H1 (cell line): Measurements from ENCODE around the gene TMEM39B. TPM values are rescaled to one million over a fixed set of nuclear protein-coding genes. Genes with fewer than 3 reads are reported as not detected.

ENCODE experiments used
- ASH2L ChIP-seq: fragments of 200-600, 300-600 bp; sonication (generic); IDR thresholded peaks from one replicate; pipeline ENCODE4 v1.7.1; 2017; ENCODE audit warnings: low read length
- ATF3 ChIP-seq: IDR thresholded peaks from 2 replicates; pipeline ENCODE4 v1.6.1; 2011; ENCODE audit warnings: low read depth, mild to moderate bottlenecking, low read length; ENCODE audit not compliant: insufficient read depth
- BACH1 ChIP-seq: IDR thresholded peaks from 2 replicates; pipeline ENCODE4 v1.6.1; 2012; ENCODE audit warnings: low read length, improper control_type of control experiment
- BCL11A ChIP-seq, 2 experiments: IDR thresholded peaks; one replicate each; pipeline ENCODE4 v1.6.1; 2011; ENCODE audit warnings: low read depth in 2 of 2, low read length in 2 of 2, mild to moderate bottlenecking in 2 of 2
- CBX8 ChIP-seq: fragments of 300-800, 300-1000 bp; sonication (generic); IDR thresholded peaks from 2 replicates; pipeline ENCODE4 v1.7.1; 2016; ENCODE audit warnings: low read depth, low read length, borderline replicate concordance
- CHD2 ChIP-seq: IDR thresholded peaks from 2 replicates; pipeline ENCODE4 v1.6.1; 2012; ENCODE audit warnings: low read length, improper control_type of control experiment
- FOSL1 ChIP-seq: IDR thresholded peaks from 2 replicates; pipeline ENCODE4 v1.6.1; 2011; ENCODE audit warnings: mild to moderate bottlenecking, low read depth, low read length, moderate library complexity; ENCODE audit not compliant: insufficient read depth
- GABPA ChIP-seq: IDR thresholded peaks from 2 replicates; pipeline ENCODE4 v1.6.1; 2011; ENCODE audit warnings: mild to moderate bottlenecking, low read length, moderate library complexity, borderline replicate concordance; ENCODE audit not compliant: insufficient read depth
- JUND ChIP-seq: IDR thresholded peaks from 2 replicates; pipeline ENCODE4 v1.6.1; 2011; ENCODE audit warnings: mild to moderate bottlenecking, improper control_type of control experiment, low read length
- NANOG ChIP-seq: IDR thresholded peaks from 2 replicates; pipeline ENCODE4 v1.6.1; 2011; ENCODE audit warnings: low read length, low read depth, mild to moderate bottlenecking, inconsistent platforms; ENCODE audit not compliant: insufficient read depth, poor library complexity, severe bottlenecking
- PHF8 ChIP-seq: fragments of 200-600 bp; sonication (generic); conservative IDR thresholded peaks from 2 replicates; pipeline ENCODE4 v1.7.1; 2012; ENCODE audit warnings: low read depth, mild to moderate bottlenecking, inconsistent platforms, low read length, moderate library complexity
- POU5F1 ChIP-seq: IDR thresholded peaks from 2 replicates; pipeline ENCODE4 v1.6.1; 2011; ENCODE audit warnings: low read depth, mild to moderate bottlenecking, low read length, moderate library complexity
- RXRA ChIP-seq: IDR thresholded peaks from 2 replicates; pipeline ENCODE4 v1.6.1; 2011; ENCODE audit warnings: low read depth, mild to moderate bottlenecking, low read length, moderate library complexity; ENCODE audit not compliant: insufficient read depth
- SAP30 ChIP-seq: fragments of 300-600 bp; sonication (generic); IDR thresholded peaks from 2 replicates; pipeline ENCODE4 v1.7.1; 2012; ENCODE audit warnings: low read length, moderate library complexity, mild to moderate bottlenecking, inconsistent platforms; ENCODE audit not compliant: insufficient read depth, insufficient replicate concordance
- SIRT6 ChIP-seq: IDR thresholded peaks from one replicate; pipeline ENCODE4 v1.7.1; 2012; ENCODE audit warnings: low read length, inconsistent platforms
- SRF ChIP-seq: IDR thresholded peaks from 2 replicates; pipeline ENCODE4 v1.6.1; 2011; ENCODE audit warnings: mild to moderate bottlenecking, low read depth, low read length, moderate library complexity
- TAF7 ChIP-seq: optimal IDR thresholded peaks from 2 replicates; pipeline ENCODE3; 2011; ENCODE audit warnings: low read depth, mild to moderate bottlenecking, inconsistent platforms, low read length, moderate library complexity, borderline replicate concordance
- TBP ChIP-seq: IDR thresholded peaks from 2 replicates; pipeline ENCODE4 v1.6.1; 2011; ENCODE audit warnings: low read depth, low read length, improper control_type of control experiment
- USF2 ChIP-seq: IDR thresholded peaks from 2 replicates; pipeline ENCODE4 v1.6.1; 2011; ENCODE audit warnings: low read length, improper control_type of control experiment
- polyA plus RNA-seq, 7 experiments: library from polyadenylated mRNA; depleted of rRNA in 3 of 7; stranded (reverse) in 5 of 7; unstranded in 2 of 7; fragments of >200 nt in 5 of 7; fragments of 200-250 nt in 2 of 7; gene quantifications; 1 replicate in 5 of 7; 2 replicates in 1 of 7; 4 replicates in 1 of 7; pipeline versions ENCODE4 v1.2.1 to v1.2.3, GENCODE V29; 2011 to 2013; ENCODE audit warnings: missing spikeins in 2 of 7, mixed read lengths in 2 of 7
- total RNA-seq: library from RNA; stranded (reverse); fragmentation: NEBNext Ultra II Directional; extraction: Animal tissue kit (Norgen Biotek cat#: 25700); gene quantifications from 2 replicates; pipeline ENCODE4 v1.2.1, GENCODE V29; 2021
- TF ChIP-seq, protein P1 (sequence below): IDR thresholded peaks from 2 replicates; pipeline ENCODE4 v1.6.1; 2012; ENCODE audit warnings: inconsistent platforms

The TMEM39B gene
- total and polyA plus RNA-seq, 2 of the 8 experiments (the other 6 are each of a cell fraction or from before 2014, with no cell fraction given): 25.3 to 32.7 TPM

- TF ChIP-seq GABPA (no peak), POU5F1 (peak; percentile 52; the same call in 1 of the 2 replicates), SAP30 (no peak), SIRT6 (no peak), NANOG (no peak), TAF7 (peak; percentile 86), TBP (peak; percentile 65; the same call in 1 of the 2 replicates), FOSL1 (no peak), BACH1 (no peak), USF2 (no peak), CBX8 (no peak), ATF3 (no peak), PHF8 (peak; percentile 99), SRF (no peak), CHD2 (no peak), JUND (no peak), RXRA (no peak), ASH2L (peak; percentile 93), BCL11A (IDR thresholded peaks at IDR 0.05; ENCODE audit: low read depth in 2 of 2, low read length in 2 of 2) (no peak)
- TF ChIP-seq, protein P1, sequence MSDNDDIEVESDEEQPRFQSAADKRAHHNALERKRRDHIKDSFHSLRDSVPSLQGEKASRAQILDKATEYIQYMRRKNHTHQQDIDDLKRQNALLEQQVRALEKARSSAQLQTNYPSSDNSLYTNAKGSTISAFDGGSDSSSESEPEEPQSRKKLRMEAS: peak; percentile 82
Measured at GRCh38 chr1:32072622-32073298, at the start of gene TMEM39B (continued).
